WERI-Rb-1 (cell line): ENCODE results near the gene TAB2.

Experiments used
- DNase-seq: peaks from one replicate; pipeline ENCODE4 v3.0.0-alpha.2; 2020
- H3K27ac ChIP-seq: fragments of 250-450 bp; sonication (Bioruptor Pico); 2 replicates; pipeline ENCODE4 v1.5.1; 2020; ENCODE audit warnings: mild to moderate bottlenecking, moderate library complexity
- H3K27me3 ChIP-seq: fragments of 250-450 bp; sonication (Bioruptor Pico); 2 replicates; pipeline ENCODE4 v1.5.1; 2021; ENCODE audit warnings: mild to moderate bottlenecking, low read depth, moderate library complexity; ENCODE audit not compliant: insufficient read depth, severe bottlenecking
- H3K36me3 ChIP-seq: fragments of 250-450 bp; sonication (Bioruptor Pico); 2 replicates; pipeline ENCODE4 v1.5.1; 2020; ENCODE audit warnings: mild to moderate bottlenecking, moderate library complexity
- H3K4me3 ChIP-seq: 2 replicates; pipeline ENCODE4 v1.5.1; 2011; ENCODE audit warnings: low read depth, mild to moderate bottlenecking, control low read depth, low read length
- H3K9me3 ChIP-seq: fragments of 250-450 bp; sonication (Bioruptor Pico); 2 replicates; pipeline ENCODE4 v1.5.1; 2021; ENCODE audit warnings: mild to moderate bottlenecking, moderate library complexity; ENCODE audit not compliant: severe bottlenecking
- TF ChIP-seq, protein P1 (sequence below): IDR thresholded peaks from 2 replicates; pipeline ENCODE4 v1.5.1; 2011; ENCODE audit warnings: low read depth, mild to moderate bottlenecking, control low read depth, inconsistent platforms, low read length

Gene TAB2

DNA sequence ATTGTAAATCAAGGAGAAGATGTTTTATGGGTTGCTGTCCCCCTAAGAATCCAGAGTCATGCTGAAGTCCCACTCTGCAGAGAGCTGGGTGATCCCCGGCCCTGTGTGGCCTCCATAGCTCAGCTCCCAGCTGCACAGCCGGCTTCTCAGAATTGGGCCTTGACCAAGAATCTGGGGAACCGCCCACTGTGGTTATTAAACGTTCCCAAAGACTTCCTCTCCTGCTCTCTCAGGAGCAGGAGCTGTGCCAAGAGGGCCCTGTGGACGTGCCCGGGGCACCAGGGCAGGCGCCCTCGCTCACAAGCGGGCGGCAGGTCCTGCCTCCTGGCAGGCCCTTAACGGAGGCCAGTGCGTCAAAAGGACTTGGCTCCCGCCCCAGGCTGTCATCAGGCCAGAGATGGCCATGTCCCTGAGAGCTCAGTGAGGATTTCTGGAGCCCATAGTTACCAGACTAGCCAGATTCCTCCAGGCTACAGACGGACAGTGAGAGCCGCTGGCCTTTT is 136.9 kb downstream of the TAB2 start:
- H3K27ac ChIP-seq = no peak overlapping the region
- no peaks in the 10 kb centered on the region for H3K36me3 ChIP-seq
- H3K9me3 ChIP-seq = no peaks in the 10 kb centered on the region
- no peak for DNase-seq
- H3K4me3 ChIP-seq = no peak overlapping the region
- TF ChIP-seq, protein P1, sequence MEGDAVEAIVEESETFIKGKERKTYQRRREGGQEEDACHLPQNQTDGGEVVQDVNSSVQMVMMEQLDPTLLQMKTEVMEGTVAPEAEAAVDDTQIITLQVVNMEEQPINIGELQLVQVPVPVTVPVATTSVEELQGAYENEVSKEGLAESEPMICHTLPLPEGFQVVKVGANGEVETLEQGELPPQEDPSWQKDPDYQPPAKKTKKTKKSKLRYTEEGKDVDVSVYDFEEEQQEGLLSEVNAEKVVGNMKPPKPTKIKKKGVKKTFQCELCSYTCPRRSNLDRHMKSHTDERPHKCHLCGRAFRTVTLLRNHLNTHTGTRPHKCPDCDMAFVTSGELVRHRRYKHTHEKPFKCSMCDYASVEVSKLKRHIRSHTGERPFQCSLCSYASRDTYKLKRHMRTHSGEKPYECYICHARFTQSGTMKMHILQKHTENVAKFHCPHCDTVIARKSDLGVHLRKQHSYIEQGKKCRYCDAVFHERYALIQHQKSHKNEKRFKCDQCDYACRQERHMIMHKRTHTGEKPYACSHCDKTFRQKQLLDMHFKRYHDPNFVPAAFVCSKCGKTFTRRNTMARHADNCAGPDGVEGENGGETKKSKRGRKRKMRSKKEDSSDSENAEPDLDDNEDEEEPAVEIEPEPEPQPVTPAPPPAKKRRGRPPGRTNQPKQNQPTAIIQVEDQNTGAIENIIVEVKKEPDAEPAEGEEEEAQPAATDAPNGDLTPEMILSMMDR = no peak
- no peaks in the 10 kb centered on the region for H3K27me3 ChIP-seq

DNA sequence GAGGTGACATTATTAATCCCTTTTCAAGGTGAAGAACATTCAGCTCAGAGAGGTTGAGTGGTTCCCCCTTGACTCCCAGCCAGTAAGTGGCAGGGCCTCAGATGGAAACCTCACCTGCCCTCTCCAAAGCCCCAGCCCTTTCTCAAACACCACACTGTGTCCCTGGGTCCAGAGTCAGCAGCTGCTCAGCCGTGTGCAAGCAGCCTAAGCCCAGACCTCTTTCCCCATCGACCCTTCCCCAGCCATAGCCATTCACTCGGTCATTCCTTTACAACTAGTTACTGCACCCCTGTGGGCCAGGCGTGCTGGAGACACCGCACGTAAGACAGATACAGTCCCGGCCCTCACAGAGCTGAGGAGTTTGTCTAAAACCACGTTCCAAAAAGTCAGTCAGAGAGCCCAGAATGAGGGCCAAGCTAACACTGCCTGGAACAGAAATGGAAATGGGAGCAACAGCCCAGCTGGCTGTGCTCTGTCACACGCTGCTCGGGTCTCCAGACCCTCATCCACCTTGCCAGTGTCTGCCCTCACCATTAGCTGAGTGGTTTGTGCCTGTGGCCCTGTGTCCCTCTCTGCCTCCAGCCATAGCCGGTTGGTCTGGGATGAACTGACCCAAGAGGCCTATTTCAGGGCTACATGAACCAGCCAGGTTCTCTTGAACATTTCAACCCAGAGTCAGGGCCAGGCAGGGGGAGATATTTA is 137.7 kb downstream of the TAB2 start:
- Histone ChIP-seq H3K4me3 (no peak overlapping the region), H3K9me3 (no peaks in the 10 kb centered on the region), H3K27me3 (no peaks in the 10 kb centered on the region), H3K27ac (no peak overlapping the region), H3K36me3 (no peaks in the 10 kb centered on the region)
- TF ChIP-seq, protein P1 = no peak
- no peak for DNase-seq

- Histone ChIP-seq H3K36me3 (no peaks in the 10 kb centered on the region), H3K9me3 (no peaks in the 10 kb centered on the region), H3K4me3 (no peak overlapping the region), H3K27me3 (no peaks in the 10 kb centered on the region), H3K27ac (no peak overlapping the region)
- TF ChIP-seq, protein P1 = no peak
- DNase-seq = no peak
These were observed 139.0 kb downstream of the TAB2 start for GRCh38 chr6:149456311-149457021.

DNA sequence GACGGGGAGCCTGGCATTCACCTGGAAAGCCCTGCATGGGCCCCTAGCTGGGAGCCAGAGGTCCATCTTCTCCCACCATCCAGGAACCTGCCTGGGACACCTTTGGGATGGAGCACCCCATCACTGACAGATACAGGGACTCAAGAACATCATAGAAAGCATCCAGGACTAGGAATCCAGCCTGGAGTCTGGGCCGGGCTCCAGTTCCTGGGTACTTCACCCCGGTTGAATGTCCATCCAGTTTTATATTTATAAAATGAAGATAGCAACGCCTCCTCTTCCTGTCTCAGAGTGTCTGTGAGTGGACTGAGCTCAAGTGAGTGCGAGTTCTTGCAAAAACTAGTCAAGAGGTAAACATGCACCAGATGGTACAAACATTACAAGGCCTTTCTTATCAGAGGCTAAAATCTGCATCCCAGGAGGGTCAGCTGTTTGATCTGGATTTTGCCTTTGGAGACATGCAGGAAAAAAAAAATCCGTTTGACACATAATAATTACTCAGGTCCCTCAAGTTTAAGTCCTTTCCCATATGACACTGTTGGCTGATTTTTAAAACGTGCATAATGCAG is 139.9 kb downstream of the TAB2 start:
- TF ChIP-seq, protein P1 = no peak
- H3K27ac ChIP-seq = no peak overlapping the region
- DNase-seq = no peak

DNA sequence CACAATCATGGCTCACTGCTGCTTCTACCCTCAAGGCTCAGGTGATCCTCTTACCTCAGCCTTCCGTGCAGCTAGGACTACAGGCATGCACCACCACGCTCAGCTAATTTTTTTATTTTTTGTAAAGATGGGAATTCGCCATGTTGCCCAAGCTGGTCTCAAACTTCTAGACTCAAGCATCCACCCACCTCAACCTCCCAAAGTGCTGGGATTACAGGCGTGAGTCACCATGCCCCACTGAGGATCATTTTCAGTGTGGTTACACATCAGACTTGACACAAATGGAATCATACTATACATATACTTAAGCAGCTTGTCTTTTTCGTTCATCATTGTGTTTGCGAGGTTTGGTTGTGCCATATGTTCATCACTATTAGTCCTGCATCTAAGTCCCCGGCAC is 140.7 kb downstream of the TAB2 start:
- no peak for DNase-seq
- H3K9me3 ChIP-seq = no peaks in the 10 kb centered on the region
- TF ChIP-seq, protein P1 = no peak
- no peak overlapping the region for H3K27ac ChIP-seq
- H3K27me3 ChIP-seq = no peaks in the 10 kb centered on the region
- no peak overlapping the region for H3K4me3 ChIP-seq
- H3K36me3 ChIP-seq = no peaks in the 10 kb centered on the region

More for the DNA sequence above, 139.9 kb downstream of the TAB2 start:
- Histone ChIP-seq H3K36me3 (no peaks in the 10 kb centered on the region), H3K9me3 (no peaks in the 10 kb centered on the region), H3K27me3 (no peaks in the 10 kb centered on the region), H3K4me3 (no peak overlapping the region)
